ENCODE results near the gene VSNL1.

GRCh38 chr2:17579605-17580318 is 39.3 kb downstream of the VSNL1 start:
- TF ChIP-seq, protein P1, sequence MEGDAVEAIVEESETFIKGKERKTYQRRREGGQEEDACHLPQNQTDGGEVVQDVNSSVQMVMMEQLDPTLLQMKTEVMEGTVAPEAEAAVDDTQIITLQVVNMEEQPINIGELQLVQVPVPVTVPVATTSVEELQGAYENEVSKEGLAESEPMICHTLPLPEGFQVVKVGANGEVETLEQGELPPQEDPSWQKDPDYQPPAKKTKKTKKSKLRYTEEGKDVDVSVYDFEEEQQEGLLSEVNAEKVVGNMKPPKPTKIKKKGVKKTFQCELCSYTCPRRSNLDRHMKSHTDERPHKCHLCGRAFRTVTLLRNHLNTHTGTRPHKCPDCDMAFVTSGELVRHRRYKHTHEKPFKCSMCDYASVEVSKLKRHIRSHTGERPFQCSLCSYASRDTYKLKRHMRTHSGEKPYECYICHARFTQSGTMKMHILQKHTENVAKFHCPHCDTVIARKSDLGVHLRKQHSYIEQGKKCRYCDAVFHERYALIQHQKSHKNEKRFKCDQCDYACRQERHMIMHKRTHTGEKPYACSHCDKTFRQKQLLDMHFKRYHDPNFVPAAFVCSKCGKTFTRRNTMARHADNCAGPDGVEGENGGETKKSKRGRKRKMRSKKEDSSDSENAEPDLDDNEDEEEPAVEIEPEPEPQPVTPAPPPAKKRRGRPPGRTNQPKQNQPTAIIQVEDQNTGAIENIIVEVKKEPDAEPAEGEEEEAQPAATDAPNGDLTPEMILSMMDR (IDR thresholded peaks at IDR 0.05; ENCODE audit: insufficient read depth, low read length, poor library complexity, severe bottlenecking): no peak
- TF ChIP-seq EZH2phosphoT487 (conservative IDR thresholded peaks at IDR 0.05; ENCODE audit: low read length): no peak
